Brain microvascular endothelial cell (primary cell): ENCODE data around the gene ARL13B.
A peak's percentile ranks its signal among the peaks of the same experiment; 100 is the strongest.
"Not testable (repeated sequence)": the region's sequence is repeated elsewhere in the genome, so short reads cannot be mapped to it uniquely, and the experiment has no call there.

Source experiments
- DNase-seq: peaks from one replicate; pipeline ENCODE4 v3.0.0-alpha.2; 2020
- H3K27ac ChIP-seq: fragments of 250-450 bp; sonication (Bioruptor Pico); 2 replicates; pipeline ENCODE4 v1.5.1; 2020; ENCODE audit warnings: mild to moderate bottlenecking, moderate library complexity
- H3K27me3 ChIP-seq: fragments of 250-450 bp; sonication (Bioruptor Pico); replicated peaks from 2 replicates; pipeline ENCODE4 v1.5.1; 2020; ENCODE audit warnings: mild to moderate bottlenecking
- H3K36me3 ChIP-seq: fragments of 250-450 bp; sonication (Bioruptor Pico); replicated peaks from 2 replicates; pipeline ENCODE4 v1.5.1; 2020; ENCODE audit warnings: mild to moderate bottlenecking
- H3K4me3 ChIP-seq: 2 replicates; pipeline ENCODE4 v1.5.1; 2011; ENCODE audit warnings: low read depth, mild to moderate bottlenecking, control low read depth, low read length, moderate library complexity
- CTCF ChIP-seq: IDR thresholded peaks from 2 replicates; pipeline ENCODE4 v1.5.1; 2011; ENCODE audit warnings: low read depth, mild to moderate bottlenecking, moderate library complexity, low read length, control low read depth, inconsistent platforms; ENCODE audit errors: missing control alignments
- in situ Hi-C: cut with HindIII; loops from 2 replicates; pipeline ENCODE4 v1.10.0; 2017; ENCODE audit warnings: low sequenced_read_pairs, low pct_ligation_motif_present

Gene ARL13B

GRCh38 chr3:93979850-93980676 is at the start of gene ARL13B:
TSS of gene ARL13B (plus strand) at chr3:93980155. CDS start at chr3:93980424, 269 bp downstream.
- Histone ChIP-seq H3K36me3 (no peaks in the 10 kb centered on the region), H3K4me3 (peak within 1 kb of the TSS; percentile 74), H3K27me3 (no peaks in the 10 kb centered on the region), H3K27ac (peak within 1 kb of the TSS; percentile 83)
- in situ Hi-C loops: no loop called here
- DNase-seq: peak; percentile 99
- no peak for TF ChIP-seq CTCF

GRCh38 chr3:93931597-93932229 is 48.2 kb upstream of the ARL13B start:
- H3K36me3 ChIP-seq: no peaks in the 10 kb centered on the region
- no peak overlapping the region for H3K4me3 ChIP-seq
- no peak for DNase-seq
- no peak for TF ChIP-seq CTCF
- H3K27me3 ChIP-seq: no peaks in the 10 kb centered on the region
- in situ Hi-C loops: no loop called here
- H3K27ac ChIP-seq: no peak overlapping the region

- H3K27ac ChIP-seq: no peak overlapping the region
- no peak for DNase-seq
- in situ Hi-C loops: no loop called here
- H3K4me3 ChIP-seq: no peak overlapping the region
- no peaks in the 10 kb centered on the region for H3K27me3 ChIP-seq
- H3K36me3 ChIP-seq: no peaks in the 10 kb centered on the region
- no peak for TF ChIP-seq CTCF
Observed at GRCh38 chr3:93934366-93935046, 45.4 kb upstream of the ARL13B start.

- Histone ChIP-seq H3K27me3 (no peaks in the 10 kb centered on the region), H3K36me3 (no peaks in the 10 kb centered on the region), H3K27ac (no peak overlapping the region), H3K4me3 (no peak overlapping the region)
- in situ Hi-C loops: no loop called here
- no peak for DNase-seq
- no peak for TF ChIP-seq CTCF
Observed at GRCh38 chr3:93936549-93936948, 43.4 kb upstream of the ARL13B start.

GRCh38 chr3:93937485-93937884 is 42.5 kb upstream of the ARL13B start:
- H3K27me3 ChIP-seq, H3K27ac ChIP-seq, H3K4me3 ChIP-seq, H3K36me3 ChIP-seq, in situ Hi-C loops, DNase-seq: not testable (repeated sequence)

GRCh38 chr3:93949958-93950357 is 30.0 kb upstream of the ARL13B start:
- not testable (repeated sequence) for H3K4me3 ChIP-seq

More at GRCh38 chr3:93949958-93950357, 30.0 kb upstream of the ARL13B start:
- H3K27me3 ChIP-seq, in situ Hi-C loops, DNase-seq, H3K36me3 ChIP-seq, H3K27ac ChIP-seq: not testable (repeated sequence)
